ENCODE data around the gene ORM2.
A peak's percentile ranks its signal among the peaks of the same experiment; 100 is the strongest.
"Not testable (repeated sequence)": the region's sequence is repeated elsewhere in the genome, so short reads cannot be mapped to it uniquely, and the experiment has no call there.

Gene ORM2

DNA sequence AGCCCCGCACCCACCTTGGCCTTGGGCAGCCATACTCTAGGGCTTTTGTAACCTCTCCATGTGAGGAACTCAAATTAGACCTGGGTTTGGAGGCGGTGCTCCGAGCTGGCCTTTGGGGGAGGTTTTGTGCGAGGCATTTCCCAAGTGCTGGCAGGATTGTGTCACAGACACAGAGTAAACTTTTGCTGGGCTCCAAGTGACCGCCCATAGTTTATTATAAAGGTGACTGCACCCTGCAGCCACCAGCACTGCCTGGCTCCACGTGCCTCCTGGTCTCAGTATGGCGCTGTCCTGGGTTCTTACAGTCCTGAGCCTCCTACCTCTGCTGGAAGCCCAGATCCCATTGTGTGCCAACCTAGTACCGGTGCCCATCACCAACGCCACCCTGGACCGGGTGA is at the start of gene ORM2:
ORM2 (plus strand) TSS at position 245 of the 398 bp plus-strand sequence; CDS start at position 281, 36 bp downstream.
- not testable (repeated sequence) for DNase-seq (ENCODE audit: low spot score)

DNA sequence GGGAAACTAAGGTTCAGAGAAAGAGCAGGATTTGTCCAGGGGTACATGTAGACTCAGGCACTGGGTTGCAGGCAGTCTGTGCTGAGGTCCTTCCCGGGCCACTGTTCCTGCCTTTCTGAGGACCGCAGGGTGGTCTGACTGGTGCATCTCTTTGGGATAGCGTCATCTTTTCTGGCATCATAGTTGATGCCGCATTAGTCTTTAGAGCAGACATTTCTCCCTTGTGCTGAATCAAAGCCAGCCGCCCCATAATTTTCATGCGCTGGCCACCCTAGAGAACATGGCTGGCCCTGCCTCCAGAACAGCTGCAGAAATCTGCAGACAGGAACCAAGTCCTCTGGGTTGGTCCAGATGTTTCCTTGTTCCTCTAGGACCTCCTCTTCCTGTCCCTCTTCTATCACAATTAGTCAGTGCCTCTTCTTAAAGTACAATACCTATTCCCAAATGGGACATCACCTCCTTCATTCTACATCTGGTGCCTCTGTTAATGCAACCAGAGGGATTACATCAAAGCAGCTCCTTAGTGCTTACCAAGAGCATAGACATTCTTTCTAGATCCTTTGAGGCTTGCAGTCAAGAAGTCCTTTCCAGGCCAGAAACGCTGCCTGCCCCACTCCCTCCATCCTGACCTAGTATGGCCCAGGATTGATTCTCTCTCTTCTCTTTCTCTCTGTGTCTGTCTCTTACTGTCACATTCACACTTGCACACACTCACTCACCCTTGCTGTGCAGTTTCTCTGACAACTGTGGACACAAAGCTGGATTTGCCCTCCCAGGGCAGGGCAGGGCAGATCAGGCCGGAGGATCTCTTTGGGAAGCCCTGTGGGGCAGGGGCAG is 48.8 kb upstream of the ORM2 start:
- peak; percentile 54 for DNase-seq (ENCODE audit: low spot score)

DNA sequence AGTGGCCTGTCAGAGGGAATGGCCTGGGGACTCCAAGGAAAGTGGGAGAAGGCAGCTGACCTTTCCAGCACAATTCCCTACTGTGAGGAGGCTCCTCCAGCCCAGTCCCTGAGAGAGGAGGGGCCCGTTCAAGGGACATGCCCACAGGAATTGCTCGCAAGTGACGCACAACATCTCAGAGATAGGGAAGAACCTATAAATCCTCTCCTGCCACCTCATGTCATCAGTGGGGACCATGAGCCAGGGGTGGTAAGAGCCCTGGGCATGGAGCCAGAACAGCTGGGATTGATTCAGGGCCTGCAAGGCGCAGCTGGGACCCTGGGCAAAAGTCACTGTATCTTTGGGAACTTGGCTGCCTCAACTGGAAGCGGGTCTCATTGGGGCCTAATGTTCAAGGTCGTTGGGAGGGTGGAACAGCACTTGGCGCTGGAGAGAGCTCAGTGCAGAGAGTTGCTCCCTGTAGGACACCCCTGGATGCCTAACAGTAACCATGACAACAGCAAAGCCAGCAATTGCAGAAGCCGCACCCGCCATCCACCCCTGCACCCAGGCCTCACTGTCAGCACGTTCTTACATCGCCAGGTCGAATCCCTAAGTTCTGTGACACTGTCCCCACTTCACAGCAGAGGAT is 48.1 kb upstream of the ORM2 start:
- peak; percentile 56 for DNase-seq (ENCODE audit: low spot score)

DNA sequence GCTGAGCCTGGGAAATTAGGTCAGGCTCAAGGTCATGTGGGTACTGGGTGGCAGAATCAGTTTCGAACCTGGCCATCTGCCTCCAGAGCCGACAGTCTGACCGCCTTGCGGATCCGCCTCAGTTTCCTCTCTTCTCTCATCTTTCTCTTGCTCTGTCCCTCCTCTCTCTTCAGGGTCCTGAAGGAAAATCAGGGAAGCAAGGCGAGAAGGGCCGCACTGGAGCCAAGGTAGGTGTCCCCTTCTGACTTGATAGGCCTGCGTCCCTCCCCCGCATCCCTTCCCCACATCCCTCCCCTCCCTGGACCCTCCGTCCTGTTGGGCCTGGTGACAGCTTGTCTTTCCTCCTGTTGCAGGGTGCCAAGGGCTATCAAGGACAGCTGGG is 47.6 kb upstream of the ORM2 start:
- no peak for DNase-seq (ENCODE audit: low spot score)

DNA sequence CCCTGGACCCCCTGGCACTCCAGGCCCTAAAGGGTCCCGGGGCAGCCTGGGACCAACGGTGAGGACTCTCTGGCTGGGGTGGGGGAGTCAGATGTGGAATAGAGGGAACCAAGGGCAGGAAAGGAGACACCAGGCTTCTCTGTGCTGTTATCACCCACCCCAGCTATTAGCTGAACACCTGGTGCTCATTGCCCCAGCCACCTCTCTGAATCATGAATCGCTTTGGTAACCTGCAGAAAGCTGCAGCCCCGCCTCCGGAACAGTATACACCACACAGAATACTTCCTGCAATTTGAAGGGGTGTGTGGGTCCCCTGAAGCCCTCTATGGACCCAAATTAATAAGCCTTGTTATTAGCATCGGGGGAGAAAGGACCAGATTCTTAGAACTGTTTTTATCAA is 47.2 kb upstream of the ORM2 start:
- no peak for DNase-seq (ENCODE audit: low spot score)

DNA sequence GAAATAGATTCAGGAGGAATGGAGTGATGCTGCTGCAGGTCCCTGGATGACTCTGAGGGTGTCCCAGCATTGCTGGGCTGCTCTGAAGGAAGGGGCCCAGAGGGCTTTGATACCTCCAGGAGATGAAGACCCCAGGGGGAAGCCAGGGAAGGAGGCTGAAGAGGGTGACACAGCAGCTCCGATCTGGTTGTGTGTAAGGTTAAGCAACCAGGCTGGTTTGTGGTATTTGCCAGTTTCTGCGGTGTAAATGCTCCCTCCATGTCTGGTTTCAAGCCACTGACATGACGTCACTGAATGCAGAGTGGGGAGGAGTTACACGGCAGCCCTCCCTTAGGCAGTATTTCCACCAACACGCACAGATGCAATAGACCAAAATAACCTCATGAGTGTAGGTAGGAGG is 46.7 kb upstream of the ORM2 start:
- DNase-seq (ENCODE audit: low spot score) = peak; percentile 85

DNA sequence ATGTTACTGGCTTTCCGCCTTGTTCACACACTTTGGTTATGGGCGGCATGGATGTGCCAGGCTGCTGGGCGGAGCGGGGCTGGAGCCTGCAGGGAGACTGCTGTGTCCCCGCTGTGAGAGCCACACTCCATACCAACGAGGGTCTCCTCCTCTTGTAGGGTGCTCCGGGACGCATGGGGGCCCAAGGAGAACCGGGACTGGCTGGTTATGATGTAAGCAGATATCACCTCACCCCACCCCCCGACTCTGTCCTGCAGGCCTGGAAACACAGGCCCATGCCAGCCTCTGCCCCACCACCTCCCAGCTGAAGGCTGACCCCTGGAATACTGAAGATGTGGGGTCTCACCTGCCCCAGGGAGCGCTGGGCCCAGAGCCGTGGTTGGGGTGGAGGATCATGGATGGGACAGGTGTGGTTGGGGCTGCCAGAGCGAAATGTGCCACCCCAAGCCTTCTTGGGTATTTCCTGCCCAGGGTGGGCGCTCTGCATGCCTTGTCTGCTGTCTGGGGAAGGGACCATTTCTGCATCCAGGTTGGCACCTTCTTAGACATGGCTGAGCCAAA is 46.0 kb upstream of the ORM2 start:
- no peak for DNase-seq (ENCODE audit: low spot score)

DNA sequence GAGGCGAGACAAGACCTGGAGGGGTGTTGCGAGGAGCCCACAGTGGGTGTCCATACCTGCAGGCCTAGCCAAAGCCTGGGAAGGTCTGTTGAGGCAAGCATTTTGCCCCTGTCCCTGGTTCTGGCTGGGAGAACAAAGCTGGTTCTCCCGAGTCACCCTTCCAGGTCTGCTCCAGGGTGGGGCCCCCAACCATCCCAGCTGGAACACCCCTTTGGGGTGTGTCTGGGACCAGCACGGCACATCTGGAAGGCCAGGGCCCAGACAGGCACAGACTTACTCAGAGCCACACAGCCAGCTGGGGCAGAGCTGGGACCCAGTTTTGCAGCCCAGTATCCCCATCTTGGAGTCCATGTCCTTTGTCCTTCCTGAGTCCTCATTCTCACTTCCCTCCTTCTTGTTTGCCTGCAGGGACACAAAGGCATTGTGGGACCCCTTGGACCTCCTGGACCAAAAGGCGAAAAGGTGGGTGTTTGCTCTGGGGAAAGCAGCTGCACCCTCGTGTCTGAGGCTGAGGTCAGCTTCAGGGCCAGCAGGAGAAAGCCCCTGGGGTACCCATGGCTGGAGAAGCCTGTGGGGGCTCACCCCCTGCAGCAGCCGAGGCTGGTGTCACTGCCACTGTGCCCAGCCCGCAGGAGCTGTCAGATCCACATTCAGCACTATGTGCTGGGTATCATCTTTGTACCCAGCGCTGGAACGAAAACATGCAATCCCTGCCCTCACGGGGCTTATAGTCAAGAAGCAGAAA is 45.2 kb upstream of the ORM2 start:
- DNase-seq (ENCODE audit: low spot score) = no peak

DNA sequence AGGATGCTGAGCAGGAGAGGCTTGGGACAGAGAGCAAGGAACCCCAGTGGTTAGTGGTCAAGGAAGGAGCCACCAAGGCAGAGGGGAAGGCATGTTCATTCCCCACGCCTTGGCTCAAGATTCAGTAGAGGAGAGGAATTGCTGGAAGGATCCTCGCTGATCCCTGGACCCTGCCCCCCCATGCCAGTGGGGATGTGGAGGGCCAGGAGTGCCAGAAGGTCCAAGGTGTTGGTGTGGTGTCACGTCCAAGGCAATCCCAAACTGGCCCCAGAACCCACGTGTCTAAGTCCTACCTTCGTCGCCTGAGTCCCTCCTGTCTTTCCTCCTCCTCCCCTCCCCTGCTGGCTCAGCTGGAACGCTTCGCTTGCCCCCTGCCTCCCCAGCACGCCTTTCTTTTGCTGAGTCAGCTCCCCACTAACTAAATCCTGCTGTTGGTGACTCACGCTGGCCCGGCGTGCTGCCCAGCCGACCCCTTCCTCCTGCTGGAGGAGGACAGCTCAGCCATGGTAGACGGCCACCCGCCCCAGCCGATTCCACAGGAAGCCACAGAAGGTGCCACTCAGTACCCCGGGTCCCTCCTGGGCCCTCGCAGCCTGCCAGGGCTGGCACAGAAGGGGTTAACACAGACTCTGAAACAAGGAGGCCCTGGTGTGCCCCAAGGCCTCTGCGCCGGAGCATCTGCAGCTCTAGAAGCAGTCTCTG is 44.4 kb upstream of the ORM2 start:
- DNase-seq (ENCODE audit: low spot score) = peak; percentile 92

DNA sequence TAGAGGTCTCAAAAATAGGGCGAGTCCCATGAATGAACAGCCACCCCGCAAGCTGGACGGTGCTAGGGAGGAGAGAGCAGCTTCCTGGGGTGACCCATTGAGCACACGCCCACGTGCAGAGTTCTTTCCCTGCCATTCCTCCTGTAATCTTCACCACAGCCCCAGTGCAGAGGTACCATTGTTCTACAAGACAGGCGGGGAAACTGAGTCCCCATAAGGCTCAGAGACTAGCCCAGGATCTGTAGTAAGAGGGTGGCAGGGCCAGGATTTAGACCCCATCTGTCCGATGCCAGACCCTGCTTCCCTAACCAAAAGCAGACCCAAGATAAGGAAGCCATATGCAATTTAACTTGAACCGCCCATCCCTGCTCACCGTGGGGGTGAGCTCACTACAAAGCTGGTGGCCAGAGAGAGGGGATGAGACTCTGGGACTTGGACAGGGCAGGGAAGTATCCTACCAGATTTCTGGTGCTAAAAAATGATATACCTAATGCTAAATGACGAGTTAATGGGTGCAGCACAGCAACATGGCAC is 43.5 kb upstream of the ORM2 start:
- DNase-seq (ENCODE audit: low spot score) = no peak

DNA sequence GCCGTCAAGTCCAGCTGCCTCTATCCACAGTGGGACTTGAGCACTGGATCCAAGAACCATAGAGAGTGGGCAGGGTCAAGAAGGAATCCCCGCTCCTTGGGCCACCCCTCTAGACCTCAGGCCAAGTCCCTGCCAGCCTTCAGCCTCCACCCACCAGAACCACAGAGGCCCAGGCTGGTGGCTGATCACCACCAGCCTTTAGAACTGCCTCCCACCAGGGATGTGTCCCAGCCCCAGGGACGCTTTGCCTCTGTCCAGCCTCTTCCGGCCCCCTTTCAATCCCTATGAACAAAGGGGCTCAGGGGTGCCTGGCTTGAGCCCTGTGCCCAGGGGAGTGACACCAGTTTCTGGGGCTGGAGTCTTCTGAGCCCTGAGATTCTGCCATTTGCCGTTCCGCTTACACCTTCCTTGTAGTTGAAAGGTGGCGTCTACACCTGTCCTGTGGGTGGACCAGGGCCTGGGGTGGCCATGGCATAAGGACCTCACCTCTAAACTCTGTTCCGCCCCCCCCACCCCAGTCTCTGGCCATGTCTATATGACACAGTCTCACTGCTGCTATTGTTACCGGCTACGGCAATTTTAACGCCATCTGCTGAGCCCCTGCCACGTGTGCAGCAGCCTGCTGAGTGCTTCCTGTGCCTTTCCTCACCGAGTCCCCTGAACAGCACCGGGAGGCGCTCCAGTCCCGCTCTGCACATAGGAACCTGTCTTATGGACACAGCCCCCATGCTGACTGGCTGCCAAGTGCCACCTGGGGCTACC is 42.5 kb upstream of the ORM2 start:
- no peak for DNase-seq (ENCODE audit: low spot score)

DNA sequence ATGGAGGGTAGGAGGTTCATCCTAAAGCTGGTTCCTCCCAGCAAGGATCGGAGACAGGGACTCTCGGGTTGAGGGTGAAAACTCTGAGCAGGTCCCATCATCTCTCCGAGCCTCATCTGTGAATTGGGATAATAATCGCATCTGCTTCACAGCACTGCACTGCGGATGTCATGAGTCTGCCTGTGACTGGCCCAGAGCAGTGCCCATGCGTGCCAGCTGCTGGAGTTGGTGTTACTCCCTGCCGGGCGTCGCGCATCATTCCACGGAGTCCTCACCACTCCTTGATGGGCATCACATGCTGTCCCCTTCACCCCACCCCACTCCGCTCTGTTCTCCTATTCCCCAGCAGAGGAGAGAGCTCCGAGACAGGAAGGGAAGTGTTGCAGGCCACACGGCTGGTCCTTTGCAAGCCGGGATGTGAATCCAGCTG is 41.9 kb upstream of the ORM2 start:
- peak; percentile 20 for DNase-seq (ENCODE audit: low spot score)

DNA sequence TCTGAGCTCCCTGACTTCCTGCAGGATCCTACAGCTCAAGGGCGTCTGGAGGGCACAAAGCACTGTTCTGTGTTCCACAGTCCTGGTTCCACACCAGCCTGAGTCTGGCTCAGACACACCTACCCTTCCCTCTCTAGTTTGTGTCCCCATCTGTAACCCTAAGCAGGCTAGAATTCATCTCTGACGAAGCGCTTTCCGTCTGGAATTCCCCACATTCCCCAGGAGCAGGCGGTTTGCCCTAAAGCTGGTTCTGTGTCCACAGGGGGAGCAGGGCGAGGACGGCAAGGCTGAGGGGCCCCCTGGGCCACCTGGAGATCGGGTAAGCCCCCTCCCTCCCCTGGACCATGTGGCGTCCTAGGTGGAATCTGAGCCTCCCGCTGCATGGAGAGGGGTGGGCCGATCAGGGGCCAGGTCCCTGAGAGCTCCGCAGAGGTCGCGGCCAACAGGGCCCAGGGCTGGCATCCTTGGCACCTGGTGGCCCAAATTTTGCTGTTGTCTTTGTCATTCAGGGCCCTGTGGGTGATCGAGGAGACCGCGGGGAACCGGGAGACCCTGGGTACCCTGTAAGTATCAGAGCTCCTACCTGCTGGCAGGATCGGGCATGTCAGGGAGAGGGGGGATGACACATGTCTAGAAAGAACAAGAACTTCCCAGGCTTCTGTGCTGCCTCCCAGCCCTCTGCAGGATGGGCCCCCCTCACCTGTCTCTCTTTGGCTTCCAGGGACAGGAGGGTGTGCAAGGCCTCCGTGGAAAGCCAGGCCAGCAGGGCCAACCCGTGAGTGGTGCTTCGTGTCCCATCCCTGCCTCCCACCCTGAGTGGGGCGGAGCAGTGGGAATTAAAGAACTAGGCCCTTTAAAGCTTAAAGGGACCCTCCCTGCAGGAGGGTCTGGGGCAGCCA is 41.2 kb upstream of the ORM2 start:
- peak; percentile 62 for DNase-seq (ENCODE audit: low spot score)

DNA sequence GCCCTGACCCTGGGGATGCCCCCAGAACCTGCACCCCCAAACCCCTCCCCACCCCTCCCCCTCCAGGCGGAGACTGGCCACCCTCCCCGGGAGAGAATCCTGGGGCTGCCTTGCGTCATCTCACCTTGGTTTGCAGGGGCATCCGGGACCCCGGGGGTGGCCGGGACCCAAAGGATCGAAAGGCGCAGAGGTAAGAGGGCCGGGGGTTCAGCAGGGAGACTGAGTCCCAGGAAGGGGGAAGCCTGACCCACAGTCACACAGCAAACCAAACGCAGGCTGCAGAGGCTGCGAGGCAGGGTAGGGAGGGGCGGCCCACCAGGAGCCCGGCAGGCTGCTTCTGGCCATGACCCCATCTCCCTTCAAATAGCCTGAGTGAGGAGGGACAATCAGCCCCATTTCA is 40.6 kb upstream of the ORM2 start:
- DNase-seq (ENCODE audit: low spot score) = no peak

DNA sequence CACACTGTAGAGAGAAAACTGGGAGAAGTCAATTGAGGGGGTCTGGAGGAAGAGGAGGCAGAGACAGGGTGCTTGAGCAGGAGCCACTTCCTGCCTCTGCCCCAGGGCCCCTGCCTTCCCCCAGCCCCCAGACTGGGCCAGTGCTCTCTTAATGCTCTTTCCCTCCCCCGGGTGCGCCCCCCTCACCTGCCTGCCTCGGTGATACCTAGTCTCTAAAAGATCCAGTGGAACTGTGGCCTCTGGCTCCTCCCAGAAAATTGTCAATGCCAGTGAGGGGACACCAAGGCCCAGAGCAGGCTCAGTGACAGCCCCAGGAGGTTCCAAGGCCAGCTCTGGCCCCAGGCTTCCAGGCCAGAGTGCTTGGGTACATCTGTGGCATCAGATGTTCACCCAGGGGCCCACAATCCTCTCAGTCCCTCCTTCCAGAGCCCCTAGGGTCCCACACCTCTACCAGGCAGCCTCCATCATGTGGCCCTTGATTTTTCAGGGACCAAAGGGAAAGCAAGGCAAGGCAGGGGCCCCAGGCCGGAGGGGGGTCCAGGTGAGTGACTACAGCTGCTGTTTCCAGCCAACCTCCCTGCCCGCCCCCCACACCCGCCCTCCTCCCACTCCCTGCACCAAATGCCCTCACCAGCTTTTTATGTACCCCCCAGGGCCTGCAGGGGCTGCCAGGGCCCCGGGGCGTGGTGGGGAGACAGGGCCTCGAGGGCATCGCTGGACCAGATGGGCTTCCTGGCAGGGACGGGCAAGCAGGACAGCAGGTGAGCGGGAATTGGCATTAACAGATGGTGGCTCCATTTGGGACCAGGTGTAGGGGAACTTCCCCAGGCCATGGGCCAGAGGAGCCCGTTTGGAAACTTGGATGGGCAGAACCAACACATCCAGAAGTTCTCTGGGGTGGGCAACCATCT is 39.8 kb upstream of the ORM2 start:
- no peak for DNase-seq (ENCODE audit: low spot score)

DNA sequence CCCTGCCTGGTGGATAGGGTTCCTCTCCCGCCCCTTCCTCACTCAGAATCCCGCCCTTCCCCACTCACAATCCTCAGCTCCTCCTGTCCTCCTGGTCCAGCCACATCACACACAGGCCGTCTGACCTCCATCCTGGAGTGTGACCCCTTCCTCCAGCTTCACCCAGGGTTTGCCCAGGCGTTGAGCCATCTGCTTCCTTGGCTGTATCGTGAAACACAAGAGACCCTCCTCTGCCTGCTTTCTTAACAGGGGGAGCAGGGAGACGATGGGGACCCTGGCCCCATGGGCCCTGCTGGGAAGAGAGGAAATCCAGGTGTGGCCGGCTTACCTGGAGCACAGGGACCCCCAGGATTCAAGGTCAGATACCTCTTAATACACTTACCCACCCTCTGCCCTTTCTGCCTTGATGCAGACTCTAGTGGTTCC is 39.1 kb upstream of the ORM2 start:
- no peak for DNase-seq (ENCODE audit: low spot score)

DNA sequence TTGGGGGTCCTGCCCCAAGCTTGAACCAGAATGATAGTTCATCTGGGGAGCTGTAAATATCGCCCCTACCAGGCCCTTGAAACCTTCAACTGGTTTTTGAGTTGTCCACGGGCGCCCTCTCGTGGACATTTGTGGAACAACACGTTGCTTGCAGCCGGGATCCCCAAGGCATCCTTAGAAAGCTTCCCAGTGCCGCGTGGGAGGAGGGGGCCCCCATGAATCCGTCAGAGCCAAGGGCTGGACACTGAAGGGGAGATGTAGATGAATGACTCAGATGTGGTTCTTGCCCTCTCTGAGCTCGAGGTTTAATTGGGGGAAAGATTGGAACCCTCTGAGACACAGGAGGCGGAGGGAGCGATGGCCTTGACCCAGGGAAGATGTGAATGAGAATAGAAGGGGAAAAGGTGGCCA is 38.6 kb upstream of the ORM2 start:
- peak; percentile 69 for DNase-seq (ENCODE audit: low spot score)

DNA sequence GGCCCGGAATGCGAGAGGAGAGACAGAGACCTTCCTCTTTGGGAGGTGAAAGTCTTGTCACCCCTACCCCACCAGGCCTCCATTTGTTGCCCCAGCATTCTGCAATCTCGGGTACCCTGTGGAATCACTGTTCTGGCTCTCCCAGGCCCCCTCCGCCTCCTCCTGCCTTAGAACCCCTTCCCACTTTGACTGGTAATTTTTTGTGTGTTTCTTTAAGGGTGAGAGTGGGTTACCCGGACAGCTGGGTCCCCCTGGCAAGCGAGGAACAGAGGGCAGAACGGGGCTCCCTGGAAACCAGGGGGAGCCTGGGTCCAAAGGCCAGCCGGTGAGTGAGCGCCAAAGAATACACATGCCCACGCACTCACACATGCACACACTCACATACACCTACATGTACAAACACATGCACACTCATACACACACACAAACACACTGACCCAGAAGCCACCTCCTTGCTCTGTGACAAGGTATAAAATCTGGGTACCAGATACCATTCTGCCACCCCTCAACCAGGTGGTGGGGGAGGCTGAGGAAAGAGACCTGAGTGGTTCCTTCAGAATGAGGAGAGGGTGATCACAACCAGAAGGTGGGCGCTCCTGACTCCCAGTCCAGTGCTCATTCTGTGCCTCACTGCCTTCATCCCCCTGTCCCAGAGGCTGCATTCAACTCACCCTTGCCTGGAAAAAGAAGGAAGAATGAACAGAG is 37.6 kb upstream of the ORM2 start:
- DNase-seq (ENCODE audit: low spot score) = no peak

Data from AG08395 (cell line).